ENCODE data around the gene AP1S3.

DNA sequence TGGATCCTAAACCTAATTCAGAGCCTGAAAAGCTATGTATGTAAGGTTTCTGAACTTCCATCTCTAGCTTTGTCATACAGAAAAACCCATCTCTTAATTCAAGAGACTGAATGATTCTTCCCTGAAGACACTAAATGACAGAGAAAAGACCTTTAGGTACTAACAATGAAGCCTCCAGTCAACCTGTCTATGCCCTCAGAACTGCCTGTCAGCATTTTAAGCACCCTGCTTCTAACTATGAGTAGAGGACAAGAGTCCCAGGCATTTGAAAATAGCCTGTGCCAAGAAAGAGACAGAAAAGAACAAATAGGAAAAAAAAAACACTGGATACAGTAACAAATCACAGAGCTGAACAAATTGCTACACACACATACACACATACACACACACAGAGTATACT, 48.6 kb downstream of the AP1S3 start:
- TF ChIP-seq EZH2 (IDR thresholded peaks at IDR 0.05; ENCODE audit: low read length, unreplicated experiment), result no peak
- TF ChIP-seq, protein P1, sequence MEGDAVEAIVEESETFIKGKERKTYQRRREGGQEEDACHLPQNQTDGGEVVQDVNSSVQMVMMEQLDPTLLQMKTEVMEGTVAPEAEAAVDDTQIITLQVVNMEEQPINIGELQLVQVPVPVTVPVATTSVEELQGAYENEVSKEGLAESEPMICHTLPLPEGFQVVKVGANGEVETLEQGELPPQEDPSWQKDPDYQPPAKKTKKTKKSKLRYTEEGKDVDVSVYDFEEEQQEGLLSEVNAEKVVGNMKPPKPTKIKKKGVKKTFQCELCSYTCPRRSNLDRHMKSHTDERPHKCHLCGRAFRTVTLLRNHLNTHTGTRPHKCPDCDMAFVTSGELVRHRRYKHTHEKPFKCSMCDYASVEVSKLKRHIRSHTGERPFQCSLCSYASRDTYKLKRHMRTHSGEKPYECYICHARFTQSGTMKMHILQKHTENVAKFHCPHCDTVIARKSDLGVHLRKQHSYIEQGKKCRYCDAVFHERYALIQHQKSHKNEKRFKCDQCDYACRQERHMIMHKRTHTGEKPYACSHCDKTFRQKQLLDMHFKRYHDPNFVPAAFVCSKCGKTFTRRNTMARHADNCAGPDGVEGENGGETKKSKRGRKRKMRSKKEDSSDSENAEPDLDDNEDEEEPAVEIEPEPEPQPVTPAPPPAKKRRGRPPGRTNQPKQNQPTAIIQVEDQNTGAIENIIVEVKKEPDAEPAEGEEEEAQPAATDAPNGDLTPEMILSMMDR (conservative IDR thresholded peaks at IDR 0.05; ENCODE audit: low read depth, low read length), result no peak

All from PC-3 (cell line).